C1 segment of cervical spinal cord (tissue), 14 donors: ENCODE results near the gene CBX5.
"Not testable (repeated sequence)": the region's sequence is repeated elsewhere in the genome, so short reads cannot be mapped to it uniquely, and the experiment has no call there.

Experiments used
- DNase-seq, 14 donors: peaks; one replicate each; lab custom pipeline; 2025; lab: John Stamatoyannopoulos, UW

Gene CBX5

DNA sequence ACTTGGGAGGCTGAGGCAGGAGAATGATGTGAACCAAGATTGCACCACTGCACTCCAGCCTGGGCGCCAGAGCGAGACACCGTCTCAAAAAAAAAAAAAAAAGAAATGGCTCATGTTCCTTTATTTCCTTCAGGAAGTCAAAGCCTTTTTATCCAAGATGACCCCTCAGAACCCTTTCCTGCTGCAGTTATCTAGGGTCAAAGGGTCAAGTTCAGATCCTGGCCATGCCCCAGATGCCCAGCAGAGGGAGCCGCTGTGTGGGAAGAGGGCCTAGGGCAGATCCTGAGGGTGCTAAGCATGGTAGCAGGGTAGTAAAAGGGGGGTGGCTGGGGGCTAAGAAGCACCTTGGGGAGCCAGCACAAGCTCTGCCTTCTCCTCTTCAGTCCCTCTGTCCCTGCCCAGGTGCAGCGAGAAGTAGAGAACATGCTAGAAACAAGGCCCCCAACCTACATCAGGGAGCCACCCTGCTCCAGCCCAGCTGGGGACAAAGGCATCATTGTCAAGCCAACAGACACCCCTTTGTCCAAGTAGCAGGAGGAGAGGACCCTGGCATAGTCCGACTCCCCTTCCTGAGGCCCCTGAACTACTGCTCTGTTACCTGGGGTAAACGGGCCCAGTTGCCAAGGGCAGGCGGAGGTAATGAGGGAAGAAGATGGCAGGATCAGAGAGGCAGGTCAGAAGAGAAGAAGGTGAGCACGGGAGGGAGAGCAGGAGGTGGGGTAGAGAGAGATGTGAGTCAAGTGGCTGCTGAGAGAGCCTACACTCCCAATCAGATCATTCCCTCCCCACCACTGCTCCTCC is 14.4 kb upstream of the CBX5 start:
- DNase-seq = peak in 11 of 14 donors; percentile 10 to 81 (median 49)

DNA sequence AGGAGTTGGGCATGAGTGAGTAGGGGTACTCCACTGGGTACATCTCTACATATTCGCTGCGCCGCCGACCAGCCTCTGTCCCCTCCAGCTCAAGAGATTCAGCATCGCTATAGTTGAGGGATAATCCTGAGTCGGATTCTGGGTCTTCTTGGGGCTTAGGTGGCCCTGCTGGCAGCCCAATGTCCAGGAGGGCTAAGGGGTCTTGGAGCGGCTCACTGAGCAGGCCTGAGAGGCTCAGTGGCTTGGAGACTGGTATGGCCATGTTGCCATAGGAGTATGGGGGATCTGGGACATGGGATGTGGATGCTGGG is 13.0 kb upstream of the CBX5 start:
- no peak for DNase-seq

DNA sequence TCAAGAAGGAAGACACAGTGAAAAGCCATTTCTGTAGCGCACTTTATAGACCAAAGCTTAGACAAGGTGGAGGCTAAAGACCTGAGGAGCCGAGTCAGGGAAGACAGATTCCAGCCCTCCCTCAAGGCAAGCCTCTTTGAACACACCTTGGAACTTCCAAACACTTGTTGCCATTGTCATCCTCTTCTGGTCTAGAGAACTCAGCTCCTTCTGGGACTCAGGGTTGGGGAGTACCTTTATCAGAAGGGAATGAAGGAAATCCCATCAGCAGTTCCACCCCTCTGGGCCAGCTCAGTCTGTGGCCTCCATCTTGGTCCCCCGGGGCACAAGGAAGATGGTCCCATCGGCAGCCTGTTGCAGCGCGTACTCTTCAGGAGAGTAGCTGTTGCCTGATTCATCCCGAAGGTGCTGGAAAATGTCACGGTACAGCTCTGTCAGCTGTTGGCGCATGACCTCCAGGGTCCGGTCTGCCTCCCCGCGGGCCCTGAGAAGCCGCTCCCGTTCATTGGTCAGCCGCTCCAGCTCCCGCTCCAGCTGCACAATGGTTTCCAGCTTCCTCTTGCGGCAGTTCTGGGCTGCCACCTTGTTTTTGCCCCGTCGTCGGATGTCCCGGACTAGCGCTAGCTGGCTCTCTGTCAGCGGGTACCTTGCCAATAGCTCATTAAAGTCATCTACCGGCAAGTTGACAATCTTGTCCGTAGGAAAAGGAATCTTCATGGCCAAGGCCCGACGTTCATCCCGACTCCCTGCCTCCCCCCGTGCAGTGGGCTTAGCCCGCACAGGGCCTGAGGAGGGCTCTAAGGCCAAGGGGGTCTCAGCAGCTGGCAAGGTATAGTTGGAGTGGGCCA is 12.4 kb upstream of the CBX5 start:
- DNase-seq = no peak

DNA sequence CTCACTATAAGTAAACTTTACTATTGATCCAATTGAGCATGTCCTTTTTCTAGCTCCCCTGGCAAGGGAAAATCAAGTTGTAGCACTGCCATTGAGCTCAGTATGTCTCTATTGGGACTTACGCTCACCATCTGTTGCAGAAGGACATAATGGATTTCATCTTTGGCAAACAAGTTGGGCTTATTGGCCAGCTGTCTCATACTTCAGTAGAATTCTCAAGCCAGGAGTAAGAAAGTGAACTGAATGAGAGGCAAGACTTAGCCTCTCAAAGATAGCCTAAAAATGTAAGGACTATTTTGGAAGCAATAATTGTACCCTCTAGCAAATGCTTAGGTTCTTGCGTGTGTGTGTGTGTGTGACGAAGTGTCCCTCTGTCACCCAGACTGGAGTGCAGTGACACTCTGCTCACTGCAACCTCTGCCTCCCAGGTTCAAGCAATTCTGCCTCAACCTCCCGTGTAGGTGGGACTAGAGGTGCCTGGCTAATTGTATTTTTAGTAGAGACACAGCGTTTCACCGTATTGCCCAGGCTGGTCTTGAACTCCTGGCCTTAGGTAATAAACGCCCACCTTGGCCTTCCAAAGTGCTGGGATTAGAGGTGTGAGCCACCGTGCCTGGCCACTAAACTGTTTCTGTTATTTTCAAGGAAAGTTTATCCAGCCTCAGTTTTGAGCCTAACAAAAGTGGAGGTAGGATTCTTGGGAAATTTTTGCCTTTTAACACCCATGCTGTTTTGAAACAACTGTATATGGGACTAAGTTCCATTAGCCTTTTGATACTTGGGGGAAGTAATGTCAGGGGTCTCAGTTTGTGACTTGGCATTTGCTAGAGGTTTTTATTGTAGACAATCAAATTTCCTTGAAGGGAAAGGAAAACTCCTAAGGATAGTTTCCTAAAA is 7.6 kb upstream of the CBX5 start:
- peak in 1 of 14 donors; percentile 19 for DNase-seq

DNA sequence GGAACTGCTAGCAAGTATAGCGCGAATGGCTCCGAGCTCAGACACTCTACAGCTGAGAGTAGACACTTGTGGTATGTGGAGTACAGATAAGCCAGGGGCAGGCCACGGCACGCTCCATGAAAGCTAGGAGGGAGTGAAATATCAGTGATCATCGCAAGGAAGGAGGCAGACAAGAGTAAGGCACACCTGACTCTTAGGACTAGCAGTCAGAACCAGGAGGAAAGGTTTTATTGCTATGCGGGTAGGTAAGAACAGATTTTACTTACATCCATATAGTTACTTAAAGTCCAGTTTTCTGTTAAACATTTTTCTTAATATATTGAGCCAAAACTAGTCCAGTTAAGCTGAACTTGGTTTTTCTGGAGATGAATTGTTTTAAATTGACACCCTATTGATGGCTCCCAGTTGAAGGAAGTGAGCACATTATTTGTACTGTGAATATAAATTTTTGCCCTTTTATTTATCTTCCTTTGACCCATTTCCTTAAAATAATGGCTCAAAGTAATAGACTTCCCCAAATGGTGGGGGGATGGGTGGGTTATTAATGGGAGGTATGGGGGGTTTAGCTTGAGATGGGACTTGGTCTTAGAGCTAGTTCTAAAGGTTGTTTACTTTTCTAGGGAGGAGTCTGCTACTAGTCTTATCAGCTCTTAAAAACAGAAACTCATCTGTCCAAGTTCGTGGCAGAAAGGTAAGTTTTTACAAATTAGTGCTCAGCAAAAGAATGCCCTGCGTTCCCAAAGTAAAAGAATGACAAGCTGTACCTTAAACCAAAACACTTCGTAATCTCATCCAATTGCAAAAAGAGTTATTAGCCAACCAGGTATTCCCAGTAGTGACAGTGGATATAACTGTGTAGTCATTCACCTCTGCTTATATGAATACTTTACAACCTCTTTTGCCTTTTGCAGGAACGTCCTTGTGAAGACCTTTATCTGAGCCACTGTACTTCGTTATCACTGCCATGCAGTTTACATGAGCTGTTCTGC is 6.4 kb upstream of the CBX5 start:
- no peak for DNase-seq

DNA sequence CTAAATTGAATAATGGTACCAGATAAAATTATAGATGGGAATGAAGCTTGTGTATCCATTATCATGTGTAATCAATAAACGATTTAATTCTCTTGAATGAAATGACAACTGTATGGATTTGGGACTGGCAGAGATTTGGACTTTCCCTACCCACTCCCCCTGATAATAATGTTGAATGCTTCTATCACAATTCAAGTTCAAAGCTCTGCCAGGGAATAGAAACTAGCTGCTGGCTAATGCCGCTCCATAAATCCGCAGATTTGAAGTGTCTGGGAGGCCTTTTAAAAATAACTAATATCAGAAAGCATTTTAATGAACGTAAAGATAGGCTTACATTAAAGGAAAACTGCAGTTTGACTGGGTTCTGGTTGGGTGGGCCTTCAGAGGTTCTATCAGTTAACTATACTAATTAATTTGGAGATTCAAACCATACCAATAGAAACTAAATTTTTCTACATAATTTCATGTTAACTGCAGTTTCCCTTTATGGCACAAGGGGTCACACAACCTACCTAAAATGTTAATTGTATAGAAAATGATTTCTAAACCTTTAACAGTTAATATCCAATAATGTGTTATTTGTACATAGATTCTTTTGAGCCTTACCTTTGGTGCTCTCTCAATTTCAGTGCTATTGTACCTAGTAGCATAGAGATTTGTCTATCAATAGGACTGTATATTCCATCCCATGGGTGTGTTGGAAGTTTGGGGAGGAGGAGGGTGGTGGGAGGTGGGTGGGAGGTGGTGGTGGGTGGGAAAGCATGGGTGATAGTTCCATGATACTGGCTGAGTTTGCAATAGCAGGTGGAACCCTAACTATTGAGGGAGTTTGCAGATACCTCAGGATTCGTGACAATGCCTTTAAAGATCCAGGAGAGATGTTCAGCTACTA is 5.5 kb upstream of the CBX5 start:
- no peak for DNase-seq

DNA sequence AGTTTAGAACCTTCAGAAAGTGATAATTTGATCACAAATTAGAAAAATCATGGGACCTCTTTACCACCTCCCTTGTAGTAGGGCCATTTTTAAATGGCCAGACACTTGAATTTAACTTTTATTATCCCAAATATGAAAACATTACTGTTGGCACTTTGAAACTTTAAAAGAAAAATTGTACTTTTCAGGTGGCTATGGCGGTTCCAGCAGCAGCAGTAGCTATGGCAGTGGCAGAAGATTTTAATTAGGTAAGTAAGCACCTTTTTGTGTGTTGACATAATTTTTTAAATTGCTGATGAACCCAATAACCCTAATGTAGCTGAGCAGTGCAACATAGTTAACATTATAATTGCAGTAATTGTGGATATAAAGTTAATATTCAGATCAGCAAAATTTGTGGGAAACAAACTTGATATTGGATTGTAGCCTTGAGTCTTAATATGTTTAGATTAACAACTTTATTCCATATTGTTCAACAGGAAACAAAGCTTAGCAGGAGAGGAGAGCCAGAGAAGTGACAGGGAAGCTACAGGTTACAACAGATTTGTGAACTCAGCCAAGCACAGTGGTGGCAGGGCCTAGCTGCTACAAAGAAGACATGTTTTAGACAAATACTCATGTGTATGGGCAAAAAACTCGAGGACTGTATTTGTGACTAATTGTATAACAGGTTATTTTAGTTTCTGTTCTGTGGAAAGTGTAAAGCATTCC is 4.3 kb upstream of the CBX5 start:
- DNase-seq = not testable (repeated sequence)

DNA sequence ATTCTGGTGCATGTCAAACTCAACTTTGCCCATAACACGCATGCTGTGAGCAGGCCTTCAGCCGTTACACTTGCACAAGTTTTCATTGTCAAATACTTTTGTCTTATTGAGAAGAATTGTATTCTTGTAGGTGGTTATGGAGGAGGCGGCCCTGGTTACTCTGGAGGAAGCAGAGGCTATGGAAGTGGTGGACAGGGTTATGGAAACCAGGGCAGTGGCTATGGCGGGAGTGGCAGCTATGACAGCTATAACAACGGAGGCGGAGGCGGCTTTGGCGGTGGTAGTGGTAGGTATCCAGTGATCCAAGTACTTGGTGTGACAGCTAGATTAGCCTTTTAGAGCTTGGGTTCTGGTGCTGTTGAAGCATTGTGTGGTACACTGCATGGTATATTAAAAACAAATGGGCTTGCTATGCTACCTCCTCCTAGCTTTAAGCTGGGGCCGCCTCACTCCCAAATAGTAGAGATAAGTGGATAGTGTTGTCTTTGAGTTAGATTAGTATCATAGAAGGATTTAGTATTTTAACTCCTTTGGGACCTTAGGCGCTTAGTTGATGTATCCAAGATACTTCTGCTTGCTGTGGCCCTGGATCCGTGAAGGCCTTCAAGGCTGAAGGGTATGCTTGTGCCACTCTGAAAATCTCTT is 3.1 kb upstream of the CBX5 start:
- no peak for DNase-seq

DNA sequence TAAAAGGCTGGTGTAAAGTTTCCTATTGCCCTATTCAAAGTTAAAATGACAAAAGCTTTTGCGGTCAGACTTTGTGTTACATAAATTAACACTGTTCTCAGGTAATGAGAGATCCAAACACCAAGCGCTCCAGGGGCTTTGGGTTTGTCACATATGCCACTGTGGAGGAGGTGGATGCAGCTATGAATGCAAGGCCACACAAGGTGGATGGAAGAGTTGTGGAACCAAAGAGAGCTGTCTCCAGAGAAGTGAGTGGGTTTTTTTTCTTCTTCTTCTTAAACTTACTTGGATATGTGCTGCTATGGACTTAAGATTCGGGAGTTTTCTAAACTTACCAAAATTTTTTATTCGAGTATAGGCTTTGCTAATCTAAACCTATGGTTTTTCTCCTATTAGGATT is 1.8 kb upstream of the CBX5 start:
- not testable (repeated sequence) for DNase-seq

DNA sequence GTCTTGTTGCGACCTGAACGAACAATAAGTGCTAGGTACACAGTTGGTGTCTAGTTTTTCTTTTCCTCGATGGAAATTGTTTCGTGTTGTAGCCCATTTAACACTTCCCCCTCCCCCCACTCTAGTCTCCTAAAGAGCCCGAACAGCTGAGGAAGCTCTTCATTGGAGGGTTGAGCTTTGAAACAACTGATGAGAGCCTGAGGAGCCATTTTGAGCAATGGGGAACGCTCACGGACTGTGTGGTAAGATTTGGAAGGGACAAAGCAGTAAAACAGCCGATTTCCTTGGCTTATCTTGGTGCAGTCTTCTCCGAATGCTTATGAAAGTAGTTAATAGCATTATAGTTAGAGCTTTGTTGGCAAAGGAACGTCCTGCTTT is 1.3 kb upstream of the CBX5 start:
- not testable (repeated sequence) for DNase-seq

DNA sequence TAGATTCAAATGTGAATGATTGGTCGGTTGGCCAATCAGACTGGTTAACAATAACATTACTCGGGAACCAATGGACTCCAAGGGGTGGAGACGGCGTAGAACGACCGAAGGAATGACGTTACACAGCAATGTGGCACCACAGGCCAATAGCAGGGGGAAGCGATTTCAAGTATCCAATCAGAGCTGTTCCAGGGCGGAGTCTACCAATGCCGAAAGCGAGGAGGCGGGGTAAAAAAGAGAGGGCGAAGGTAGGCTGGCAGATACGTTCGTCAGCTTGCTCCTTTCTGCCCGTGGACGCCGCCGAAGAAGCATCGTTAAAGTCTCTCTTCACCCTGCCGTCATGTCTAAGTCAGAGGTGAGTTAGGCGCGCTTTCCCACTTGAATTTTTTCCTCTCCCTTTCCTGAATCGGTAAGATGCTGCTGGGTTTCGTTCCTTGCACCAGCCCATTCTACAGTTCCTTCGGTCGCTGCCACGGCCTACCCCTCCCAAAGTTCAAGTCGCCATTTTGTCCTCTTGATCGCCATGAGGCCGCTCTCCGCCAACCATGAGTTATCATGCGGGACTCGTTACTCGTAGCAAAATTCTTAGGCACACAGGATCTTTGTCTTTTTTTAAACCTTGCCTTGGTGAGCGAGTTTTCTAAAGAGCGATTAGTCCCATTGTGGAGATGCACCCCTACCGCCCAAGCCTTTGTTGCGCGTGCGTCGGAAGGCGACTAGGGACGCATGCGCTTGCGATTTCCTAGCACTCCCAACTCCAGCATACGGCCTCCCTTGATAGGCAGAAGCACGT is 742 bp upstream of the CBX5 start, which contains the start of gene HNRNPA1:
Gene HNRNPA1, plus strand, starts transcription at position 259 of the 793 bp plus-strand sequence. Its CDS starts 82 bp downstream, at position 341.
- peak; percentile 65 to 99 (median 96) for DNase-seq

DNA sequence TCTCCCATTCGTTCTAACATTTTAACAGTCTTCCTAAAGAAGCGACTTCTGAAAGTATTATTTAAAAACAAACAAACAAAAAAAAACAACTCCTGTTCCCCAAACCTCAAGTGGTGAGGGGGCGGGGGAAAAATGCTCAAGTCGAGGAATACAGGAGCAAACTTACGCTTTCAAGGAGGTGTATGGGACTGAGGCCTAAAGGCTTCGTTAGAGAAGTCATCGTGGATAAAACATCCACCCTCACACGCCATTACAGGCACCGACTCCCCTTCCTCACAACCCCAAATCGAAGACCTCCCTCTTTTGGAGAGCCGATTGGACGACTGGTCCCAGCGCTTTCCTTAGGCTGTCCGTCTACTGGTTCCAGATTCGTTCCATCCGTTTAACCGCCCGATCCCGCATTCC is 693 bp downstream of the CBX5 start:
- no peak for DNase-seq

DNA sequence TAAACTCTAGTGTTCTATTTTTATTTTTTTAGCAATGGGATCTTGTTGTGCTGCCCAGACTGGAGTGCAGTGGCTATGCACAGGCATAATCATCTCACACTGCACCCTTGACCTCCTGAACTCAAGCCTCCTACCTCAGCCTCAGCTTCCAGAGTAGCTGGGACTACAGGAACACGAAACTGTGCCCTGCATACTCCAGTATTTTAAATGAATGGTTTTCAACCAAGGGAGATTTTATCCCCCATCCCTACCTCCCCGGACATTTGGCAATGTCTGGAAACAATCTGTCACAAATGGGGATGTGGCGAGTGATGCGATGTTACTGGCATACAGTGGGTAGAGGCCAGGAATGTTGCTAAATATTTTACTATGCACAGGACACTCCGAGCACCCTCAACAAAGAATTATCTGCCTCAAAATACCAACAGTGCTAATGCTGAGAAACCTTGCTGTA is 2.1 kb downstream of the CBX5 start:
- DNase-seq = peak in 2 of 14 donors; percentile 2 to 17

DNA sequence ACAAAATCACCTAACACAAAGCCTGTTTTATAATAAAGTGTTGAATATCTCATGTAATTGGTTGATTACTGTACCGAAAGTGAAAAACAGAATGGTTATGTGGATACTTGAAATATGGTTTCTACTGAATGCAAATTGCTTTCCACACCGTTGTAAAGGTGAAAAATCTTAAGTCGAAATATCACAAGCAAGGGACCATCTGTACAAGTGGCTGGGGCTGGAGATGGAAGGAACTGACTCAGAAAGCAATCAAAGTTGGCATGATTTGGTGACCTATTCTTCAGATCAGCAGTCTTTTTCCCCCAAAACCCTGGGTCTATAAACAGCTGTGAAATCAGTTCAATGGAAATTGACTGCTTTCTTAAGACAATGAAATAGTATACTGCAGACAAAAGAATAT is 3.6 kb downstream of the CBX5 start:
- no peak for DNase-seq

DNA sequence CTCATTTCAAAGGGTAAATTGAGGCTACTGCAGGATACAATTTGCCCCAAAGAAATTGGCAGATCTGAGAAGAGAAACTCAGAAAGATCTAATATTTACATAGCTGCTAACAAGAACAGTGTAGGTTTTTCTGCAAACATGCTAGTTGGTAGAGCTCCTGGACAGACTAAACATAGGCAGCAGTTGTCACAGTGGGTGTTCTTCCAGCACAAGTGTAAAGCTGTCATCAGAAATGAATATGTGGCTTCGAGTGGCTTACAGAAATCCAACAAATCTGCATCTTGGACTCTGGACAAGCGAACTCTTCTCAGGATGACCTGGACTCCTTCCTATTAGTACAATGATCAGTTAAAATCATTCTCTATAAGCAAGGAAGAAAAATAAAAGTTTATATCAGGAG is 5.9 kb downstream of the CBX5 start:
- peak in 1 of 14 donors; percentile 91 for DNase-seq

DNA sequence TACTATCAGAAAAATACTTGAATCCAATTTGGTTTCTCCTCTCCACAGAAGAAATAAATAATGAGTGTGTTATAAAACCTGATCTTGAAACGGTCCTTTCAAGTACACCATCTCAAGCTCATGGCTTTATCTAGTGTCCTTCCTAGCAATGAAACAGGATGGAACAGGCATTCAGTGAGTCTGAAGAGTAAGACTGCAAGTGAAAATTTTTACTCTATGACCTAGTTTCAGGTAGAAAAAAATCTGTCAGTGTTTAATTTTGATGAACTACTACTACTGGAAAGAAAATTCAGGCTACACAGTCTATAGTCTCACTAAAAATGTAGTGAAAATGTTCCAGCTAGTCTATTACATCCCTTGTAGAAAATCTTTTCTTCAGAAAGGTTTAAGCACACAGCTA is 7.7 kb downstream of the CBX5 start:
- no peak for DNase-seq

DNA sequence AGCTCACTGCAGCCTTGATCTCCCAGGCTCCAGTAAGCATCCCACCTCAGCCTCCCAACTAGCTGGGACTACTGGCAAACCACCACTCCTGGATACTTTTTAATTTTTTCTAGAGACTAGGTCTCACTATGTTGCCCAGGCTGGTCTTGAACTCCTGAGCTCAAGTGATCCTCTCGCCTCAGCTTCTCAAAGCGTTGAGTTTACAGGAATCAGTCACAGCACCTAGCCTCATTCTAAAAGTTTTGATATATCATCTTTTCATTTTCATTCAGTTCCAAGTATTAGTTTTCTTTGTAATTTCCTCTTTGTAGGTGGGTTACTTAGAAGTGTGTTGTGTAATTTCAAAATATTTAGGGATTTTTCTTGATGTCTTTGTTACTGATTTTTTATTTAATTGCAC is 9.6 kb downstream of the CBX5 start:
- DNase-seq = no peak
